ENCODE data around the gene ZNF670. TPM values are rescaled to one million over a fixed set of nuclear protein-coding genes. Genes with fewer than 3 reads are reported as not detected.

The ZNF670 gene
- total RNA-seq, 8 experiments from 2014 or later = 1.7 to 15.2 (median 8.6) TPM

GRCh38 chr1:247096544-247096943, 17.9 kb upstream of the ZNF670 start:
- Histone ChIP-seq H3K4me1 (replicated peaks in 1 of 2) (no peaks in the 10 kb centered on the region), H3K27ac (no peak overlapping the region), H3K4me3 (no peak overlapping the region)
- in situ Hi-C loops (cut with MboI; ENCODE audit: low pct_unique_long_range_greater_than_20kb in 2 of 9, low sequenced_read_pairs in 9 of 9, unreplicated experiment in 9 of 9) = no loop called here
- no peak for ATAC-seq (replicated peaks in 6 of 8)
- 91 to 100% (median 100%) methylated on average over 1 to 5 of the region's 5 CpGs; no CpG with 5 or more reads in 1 of the 10 experiments for WGBS, 10 experiments

- Histone ChIP-seq H3K27ac (no peak overlapping the region), H3K4me3 (no peak overlapping the region), H3K4me1 (replicated peaks in 1 of 2) (no peaks in the 10 kb centered on the region)
- no peak for ATAC-seq (replicated peaks in 6 of 8)
- in situ Hi-C loops (cut with MboI; ENCODE audit: low pct_unique_long_range_greater_than_20kb in 2 of 9, low sequenced_read_pairs in 9 of 9, unreplicated experiment in 9 of 9) = no loop called here
- WGBS, 10 experiments = 81 to 100% (median 93%) methylated on average over 1 to 3 of the region's 3 CpGs; no CpG with 5 or more reads in 1 of the 10 experiments
Observed at GRCh38 chr1:247096112-247096511, 17.5 kb upstream of the ZNF670 start.

GRCh38 chr1:247090455-247090854, 11.8 kb upstream of the ZNF670 start:
- Histone ChIP-seq H3K27ac (no peak overlapping the region), H3K4me1 (replicated peaks in 1 of 2) (no peaks in the 10 kb centered on the region), H3K4me3 (no peak overlapping the region)
- ATAC-seq (replicated peaks in 6 of 8) = no peak
- WGBS, 10 experiments = 37 to 89% (median 79%) methylated on average over 1 to 9 of the region's 14 CpGs; no CpG with 5 or more reads in 4 of the 10 experiments
- in situ Hi-C loops (cut with MboI; ENCODE audit: low pct_unique_long_range_greater_than_20kb in 2 of 9, low sequenced_read_pairs in 9 of 9, unreplicated experiment in 9 of 9) = no loop called here

- Histone ChIP-seq H3K4me3 (no peak overlapping the region), H3K4me1 (replicated peaks in 1 of 2) (no peaks in the 10 kb centered on the region), H3K27ac (no peak overlapping the region)
- 38 to 100% (median 57%) methylated on average over 1 to 11 of the region's 17 CpGs; no CpG with 5 or more reads in 2 of the 10 experiments for WGBS, 10 experiments
- in situ Hi-C loops (cut with MboI; ENCODE audit: low pct_unique_long_range_greater_than_20kb in 2 of 9, low sequenced_read_pairs in 9 of 9, unreplicated experiment in 9 of 9) = no loop called here
- no peak for ATAC-seq (replicated peaks in 6 of 8)
Observed at GRCh38 chr1:247089616-247090375, 11.2 kb upstream of the ZNF670 start.

GRCh38 chr1:247088967-247089366, 10.4 kb upstream of the ZNF670 start:
- in situ Hi-C loops (cut with MboI; ENCODE audit: low pct_unique_long_range_greater_than_20kb in 2 of 9, low sequenced_read_pairs in 9 of 9, unreplicated experiment in 9 of 9) = no loop called here
- Histone ChIP-seq H3K4me3 (no peak overlapping the region), H3K4me1 (replicated peaks in 1 of 2) (no peaks in the 10 kb centered on the region), H3K27ac (no peak overlapping the region)
- no peak for ATAC-seq (replicated peaks in 6 of 8)
- 50 to 81% (median 79%) methylated on average over 1 to 4 of the region's 4 CpGs; no CpG with 5 or more reads in 5 of the 10 experiments for WGBS, 10 experiments

GRCh38 chr1:247087256-247087655, 8.6 kb upstream of the ZNF670 start:
- ATAC-seq (replicated peaks in 6 of 8) = no peak
- 0 to 20% methylated on average over 1 of the region's 1 CpG; no CpG with 5 or more reads in 8 of the 10 experiments for WGBS, 10 experiments
- H3K27ac ChIP-seq = no peak overlapping the region
- no peak overlapping the region for H3K4me3 ChIP-seq
- in situ Hi-C loops (cut with MboI; ENCODE audit: low pct_unique_long_range_greater_than_20kb in 2 of 9, low sequenced_read_pairs in 9 of 9, unreplicated experiment in 9 of 9) = no loop called here
- H3K4me1 ChIP-seq (replicated peaks in 1 of 2) = no peaks in the 10 kb centered on the region

GRCh38 chr1:247085310-247085709, 6.7 kb upstream of the ZNF670 start:
- in situ Hi-C loops (cut with MboI; ENCODE audit: low pct_unique_long_range_greater_than_20kb in 2 of 9, low sequenced_read_pairs in 9 of 9, unreplicated experiment in 9 of 9) = no loop called here
- no peak overlapping the region for H3K4me3 ChIP-seq
- no peaks in the 10 kb centered on the region for H3K4me1 ChIP-seq (replicated peaks in 1 of 2)
- H3K27ac ChIP-seq = no peak overlapping the region
- WGBS, 10 experiments = 50 to 100% (median 87%) methylated on average over 1 to 8 of the region's 8 CpGs; no CpG with 5 or more reads in 6 of the 10 experiments
- no peak for ATAC-seq (replicated peaks in 6 of 8)

- Histone ChIP-seq H3K4me3 (no peak overlapping the region), H3K27ac (no peak overlapping the region), H3K4me1 (replicated peaks in 1 of 2) (no peaks in the 10 kb centered on the region)
- in situ Hi-C loops (cut with MboI; ENCODE audit: low pct_unique_long_range_greater_than_20kb in 2 of 9, low sequenced_read_pairs in 9 of 9, unreplicated experiment in 9 of 9) = no loop called here
- no peak for ATAC-seq (replicated peaks in 6 of 8)
- 64 to 100% (median 85%) methylated on average over 1 to 8 of the region's 8 CpGs; no CpG with 5 or more reads in 1 of the 10 experiments for WGBS, 10 experiments
Observed at GRCh38 chr1:247084771-247085170, 6.2 kb upstream of the ZNF670 start.

- ATAC-seq (replicated peaks in 6 of 8) = no peak
- H3K27ac ChIP-seq = no peak overlapping the region
- peaks cover 0 to 5% of the 10 kb centered on the region in 2 donors for H3K4me1 ChIP-seq (replicated peaks in 1 of 2)
- H3K4me3 ChIP-seq = peak overlapping the region in 4 of 5 donors; percentile 64 to 89 (median 78)
- 21 to 93% (median 69%) methylated on average over 8 to 20 of the region's 23 CpGs for WGBS, 10 experiments
- in situ Hi-C loops (cut with MboI; ENCODE audit: low pct_unique_long_range_greater_than_20kb in 2 of 9, low sequenced_read_pairs in 9 of 9, unreplicated experiment in 9 of 9) = no loop called here
Observed at GRCh38 chr1:247079141-247079874, 697 bp upstream of the ZNF670 start.

GRCh38 chr1:247077876-247078257, 744 bp downstream of the ZNF670 start:
- Histone ChIP-seq H3K4me3 (peak overlapping the region; percentile 64 to 89 (median 72)), H3K27ac (peak overlapping the region; percentile 68 to 69), H3K4me1 (replicated peaks in 1 of 2) (peaks cover 0 to 5% of the 10 kb centered on the region in 2 donors)
- in situ Hi-C loops (cut with MboI; ENCODE audit: low pct_unique_long_range_greater_than_20kb in 2 of 9, low sequenced_read_pairs in 9 of 9, unreplicated experiment in 9 of 9) = no loop called here
- WGBS, 10 experiments = 0 to 2% (median 0%) methylated on average over 1 to 8 of the region's 8 CpGs
- peak in 2 of 8 experiments; percentile 2 to 3 for ATAC-seq (replicated peaks in 6 of 8)

- in situ Hi-C loops (cut with MboI; ENCODE audit: low pct_unique_long_range_greater_than_20kb in 2 of 9, low sequenced_read_pairs in 9 of 9, unreplicated experiment in 9 of 9) = no loop called here
- Histone ChIP-seq H3K27ac (no peak overlapping the region), H3K4me1 (replicated peaks in 1 of 2) (peaks cover 0 to 5% of the 10 kb centered on the region in 2 donors), H3K4me3 (peak overlapping the region; percentile 64 to 89 (median 72))
- 17 to 83% (median 60%) methylated on average over 1 to 3 of the region's 3 CpGs; no CpG with 5 or more reads in 1 of the 10 experiments for WGBS, 10 experiments
- ATAC-seq (replicated peaks in 6 of 8) = no peak
Observed at GRCh38 chr1:247077213-247077612, 1.4 kb downstream of the ZNF670 start.

GRCh38 chr1:247070645-247071044, 8.0 kb downstream of the ZNF670 start:
- no peak overlapping the region for H3K27ac ChIP-seq
- 57 to 100% (median 80%) methylated on average over 1 to 3 of the region's 3 CpGs for WGBS, 10 experiments
- no peaks in the 10 kb centered on the region for H3K4me1 ChIP-seq (replicated peaks in 1 of 2)
- ATAC-seq (replicated peaks in 6 of 8) = no peak
- in situ Hi-C loops (cut with MboI; ENCODE audit: low pct_unique_long_range_greater_than_20kb in 2 of 9, low sequenced_read_pairs in 9 of 9, unreplicated experiment in 9 of 9) = loop anchor here in 1 of 9 experiments (25.0 kb wide), 1 partner anchor 108 kb away; no protein-coding TSS in a partner anchor
- H3K4me3 ChIP-seq = no peak overlapping the region

GRCh38 chr1:247064304-247064703, 14.3 kb downstream of the ZNF670 start:
- Histone ChIP-seq H3K4me3 (no peak overlapping the region), H3K4me1 (replicated peaks in 1 of 2) (no peaks in the 10 kb centered on the region), H3K27ac (no peak overlapping the region)
- in situ Hi-C loops (cut with MboI; ENCODE audit: low pct_unique_long_range_greater_than_20kb in 2 of 9, low sequenced_read_pairs in 9 of 9, unreplicated experiment in 9 of 9) = loop anchor here in 1 of 9 experiments (25.0 kb wide), 1 partner anchor 102 kb away; no protein-coding TSS in a partner anchor
- no peak for ATAC-seq (replicated peaks in 6 of 8)
- WGBS, 10 experiments = 96 to 100% (median 100%) methylated on average over 1 to 3 of the region's 3 CpGs; no CpG with 5 or more reads in 3 of the 10 experiments

All from motor neuron (in vitro differentiated cells).